ENCODE data around the gene ADIPOR2.

The ADIPOR2 gene

GRCh38 chr12:1779783-1780182 is 88.9 kb downstream of the ADIPOR2 start:
- H3K4me3 ChIP-seq (ENCODE audit: low read depth, low read length), result no peak overlapping the region
- no peak for TF ChIP-seq MYC (IDR thresholded peaks at IDR 0.05; ENCODE audit: low read depth, low read length)
- TF ChIP-seq, protein P1, sequence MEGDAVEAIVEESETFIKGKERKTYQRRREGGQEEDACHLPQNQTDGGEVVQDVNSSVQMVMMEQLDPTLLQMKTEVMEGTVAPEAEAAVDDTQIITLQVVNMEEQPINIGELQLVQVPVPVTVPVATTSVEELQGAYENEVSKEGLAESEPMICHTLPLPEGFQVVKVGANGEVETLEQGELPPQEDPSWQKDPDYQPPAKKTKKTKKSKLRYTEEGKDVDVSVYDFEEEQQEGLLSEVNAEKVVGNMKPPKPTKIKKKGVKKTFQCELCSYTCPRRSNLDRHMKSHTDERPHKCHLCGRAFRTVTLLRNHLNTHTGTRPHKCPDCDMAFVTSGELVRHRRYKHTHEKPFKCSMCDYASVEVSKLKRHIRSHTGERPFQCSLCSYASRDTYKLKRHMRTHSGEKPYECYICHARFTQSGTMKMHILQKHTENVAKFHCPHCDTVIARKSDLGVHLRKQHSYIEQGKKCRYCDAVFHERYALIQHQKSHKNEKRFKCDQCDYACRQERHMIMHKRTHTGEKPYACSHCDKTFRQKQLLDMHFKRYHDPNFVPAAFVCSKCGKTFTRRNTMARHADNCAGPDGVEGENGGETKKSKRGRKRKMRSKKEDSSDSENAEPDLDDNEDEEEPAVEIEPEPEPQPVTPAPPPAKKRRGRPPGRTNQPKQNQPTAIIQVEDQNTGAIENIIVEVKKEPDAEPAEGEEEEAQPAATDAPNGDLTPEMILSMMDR (IDR thresholded peaks at IDR 0.05; ENCODE audit: low read depth, low read length), result no peak
- TF ChIP-seq POLR2A (IDR thresholded peaks at IDR 0.05; ENCODE audit: extremely low read depth, insufficient read length), result no peak
- TF ChIP-seq, protein P2, sequence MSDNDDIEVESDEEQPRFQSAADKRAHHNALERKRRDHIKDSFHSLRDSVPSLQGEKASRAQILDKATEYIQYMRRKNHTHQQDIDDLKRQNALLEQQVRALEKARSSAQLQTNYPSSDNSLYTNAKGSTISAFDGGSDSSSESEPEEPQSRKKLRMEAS (IDR thresholded peaks at IDR 0.05; ENCODE audit: low read depth, low read length), result no peak
- no peak for DNase-seq (ENCODE audit: low read depth)

DNA sequence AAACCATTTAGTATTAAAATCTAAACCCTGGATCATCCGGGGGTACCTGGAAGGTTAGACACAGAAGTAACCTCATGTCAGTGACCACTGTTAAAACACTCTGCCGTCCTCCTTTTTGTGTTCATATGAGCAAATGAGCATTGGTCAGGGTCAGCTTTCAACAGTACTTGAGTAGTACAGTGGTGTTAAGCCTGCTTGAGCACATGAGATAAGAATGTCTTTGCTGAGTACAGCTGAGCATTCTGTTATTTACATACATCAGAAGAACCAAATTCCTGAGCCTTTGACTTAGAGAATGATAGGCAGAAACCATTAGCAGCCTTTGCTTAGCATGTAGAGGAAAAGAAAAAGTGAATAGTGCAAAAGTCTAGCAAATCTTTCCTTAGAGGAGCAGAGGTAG is 90.9 kb downstream of the ADIPOR2 start:
- TF ChIP-seq, protein P1 (IDR thresholded peaks at IDR 0.05; ENCODE audit: low read depth, low read length), result no peak
- no peak for TF ChIP-seq MYC (IDR thresholded peaks at IDR 0.05; ENCODE audit: low read depth, low read length)
- DNase-seq (ENCODE audit: low read depth), result no peak
- H3K4me3 ChIP-seq (ENCODE audit: low read depth, low read length), result no peak overlapping the region

DNA sequence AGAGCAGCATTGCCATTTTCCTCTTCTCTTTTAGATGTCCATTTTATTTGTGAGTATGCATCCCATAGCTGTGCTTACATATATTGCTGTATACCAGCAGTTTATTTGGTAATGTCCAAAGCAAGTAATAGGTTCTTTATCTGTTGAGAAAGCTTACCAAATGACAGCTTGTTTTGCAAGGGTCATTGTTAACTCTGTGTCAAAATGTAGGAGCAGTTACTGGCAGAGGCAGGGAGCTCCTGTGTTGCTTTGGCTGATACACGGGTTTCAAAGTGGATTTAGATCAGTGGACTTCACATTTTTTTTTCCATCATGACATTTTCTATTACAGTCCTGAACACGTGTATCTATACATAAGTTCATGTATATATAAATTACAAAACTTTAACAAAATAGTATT is 91.3 kb downstream of the ADIPOR2 start:
- no peak for DNase-seq (ENCODE audit: low read depth)
- H3K4me3 ChIP-seq (ENCODE audit: low read depth, low read length), result no peak overlapping the region
- TF ChIP-seq, protein P1 (IDR thresholded peaks at IDR 0.05; ENCODE audit: low read depth, low read length), result no peak
- TF ChIP-seq, protein P2 (IDR thresholded peaks at IDR 0.05; ENCODE audit: low read depth, low read length), result no peak
- TF ChIP-seq MYC (IDR thresholded peaks at IDR 0.05; ENCODE audit: low read depth, low read length) (no peak), POLR2A (IDR thresholded peaks at IDR 0.05; ENCODE audit: extremely low read depth, insufficient read length) (no peak)

- TF ChIP-seq MYC (IDR thresholded peaks at IDR 0.05; ENCODE audit: low read depth, low read length) (no peak), POLR2A (IDR thresholded peaks at IDR 0.05; ENCODE audit: extremely low read depth, insufficient read length) (no peak)
- TF ChIP-seq, protein P1 (IDR thresholded peaks at IDR 0.05; ENCODE audit: low read depth, low read length), result no peak
- TF ChIP-seq, protein P2 (IDR thresholded peaks at IDR 0.05; ENCODE audit: low read depth, low read length), result no peak
- no peak for DNase-seq (ENCODE audit: low read depth)
- H3K4me3 ChIP-seq (ENCODE audit: low read depth, low read length), result no peak overlapping the region
These were observed 96.8 kb downstream of the ADIPOR2 start for GRCh38 chr12:1787714-1788113.

DNA sequence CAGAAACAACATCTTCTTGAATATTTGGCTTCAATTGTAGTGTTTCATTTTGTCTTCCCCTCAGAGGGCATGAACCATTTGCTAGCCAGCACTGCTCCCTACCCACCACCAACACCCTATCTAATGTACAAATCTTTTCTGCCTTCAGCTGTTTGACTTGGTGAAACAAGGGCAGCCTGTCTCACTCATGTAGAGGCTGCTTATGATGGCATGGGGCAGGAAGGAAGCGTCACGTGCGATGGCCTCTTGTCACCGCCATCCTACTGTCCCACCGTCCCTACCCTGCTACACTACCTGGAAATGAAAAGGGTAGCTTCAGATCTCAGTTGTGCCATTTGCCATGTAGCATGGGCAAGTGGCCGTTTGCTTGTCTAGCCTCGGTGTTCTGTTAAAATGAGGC is 99.6 kb downstream of the ADIPOR2 start:
- no peak overlapping the region for H3K4me3 ChIP-seq (ENCODE audit: low read depth, low read length)
- no peak for DNase-seq (ENCODE audit: low read depth)
- TF ChIP-seq, protein P2 (IDR thresholded peaks at IDR 0.05; ENCODE audit: low read depth, low read length), result no peak
- TF ChIP-seq, protein P1 (IDR thresholded peaks at IDR 0.05; ENCODE audit: low read depth, low read length), result no peak
- TF ChIP-seq POLR2A (IDR thresholded peaks at IDR 0.05; ENCODE audit: extremely low read depth, insufficient read length) (no peak), MYC (IDR thresholded peaks at IDR 0.05; ENCODE audit: low read depth, low read length) (no peak)
